Adrenal gland (tissue), 12 donors: Measurements from ENCODE around the gene NFIC. TPM values are rescaled to one million over a fixed set of nuclear protein-coding genes. Genes with fewer than 3 reads are reported as not detected.

Source experiments
- DNase-seq, 7 donors: peaks; one replicate each; pipeline ENCODE4 v3.0.0-alpha.2; 2019 to 2020
- H3K27ac ChIP-seq, 5 donors: fragments of 200-600 bp; sonication (generic) in 4 of 5; 1 replicate in 3 of 5; 2 replicates in 2 of 5; pipeline versions ENCODE4 v1.5.1 to v1.8.0; 2016 to 2020; ENCODE audit warnings: mild to moderate bottlenecking in 1 of 5
- H3K27me3 ChIP-seq: fragments of 200-600 bp; 2 replicates; pipeline ENCODE4 v1.8.0; 2021
- H3K36me3 ChIP-seq, 2 donors: fragments of 200-600 bp; replicated peaks in 1 of 2; 1 replicate in 1 of 2; 2 replicates in 1 of 2; pipeline versions ENCODE4 v1.5.1 to v1.8.0; 2018 to 2022
- H3K4me1 ChIP-seq, 2 donors: fragments of 200-600 bp; replicated peaks in 1 of 2; 1 replicate in 1 of 2; 2 replicates in 1 of 2; pipeline versions ENCODE4 v1.5.1 to v1.8.0; 2018 to 2021
- H3K4me3 ChIP-seq, 4 donors: fragments of 200-600 bp; sonication (generic) in 3 of 4; one replicate each; pipeline ENCODE4 v1.5.1; 2016 to 2018
- H3K9me3 ChIP-seq, 3 donors: fragments of 200-600 bp; sonication (generic) in 1 of 3; replicated peaks in 1 of 3; 1 replicate in 2 of 3; 2 replicates in 1 of 3; pipeline versions ENCODE4 v1.5.1 to v1.8.0; 2016 to 2021
- CTCF ChIP-seq, 6 experiments: fragments of 450-650 bp in 4 of 6; fragments of 200-600 bp in 2 of 6; sonication (generic) in 1 of 6; IDR thresholded peaks; 1 replicate in 5 of 6; 2 replicates in 1 of 6; pipeline versions ENCODE4 v1.5.1 to v1.8.0; 2016 to 2021; ENCODE audit warnings: antibody characterized with exemption in 6 of 6, mild to moderate bottlenecking in 2 of 6, moderate library complexity in 1 of 6
- POLR2A ChIP-seq, 2 donors: fragments of 450-650 bp; IDR thresholded peaks; one replicate each; pipeline ENCODE4 v1.6.1; 2017; ENCODE audit warnings: antibody characterized with exemption in 2 of 2, mild to moderate bottlenecking in 2 of 2, moderate library complexity in 1 of 2
- WGBS, 4 donors: extraction: QIAGEN DNeasy Blood & Tissue Kit in 2 of 4; methylation state at CpG; one replicate each; pipeline versions ENCODE4 v1.1.5 to v1.1.7; 2013 to 2017; 5-methylcytosine and 5-hydroxymethylcytosine counted together
- intact Hi-C, 2 donors: fragments of 100-400 bp; cut with DNase I; formaldehyde crosslinking; loops; one replicate each; pipeline versions ENCODE4 v1.14.1 to v1.15.0; 2022 to 2023
- polyA plus RNA-seq, 3 donors: library from polyadenylated mRNA; stranded (reverse); fragments of 200-250 nt in 2 of 3; fragments of 350-450 nt in 1 of 3; fragmentation: Illumina TruSeq in 1 of 3; extraction: RNeasy Lipid Tissue Mini Kit (QIAGEN cat#74804) in 1 of 3; gene quantifications; one replicate each; pipeline ENCODE4 v1.2.3, GENCODE V29; 2013 to 2014
- total RNA-seq, 9 donors: library from RNA; depleted of rRNA in 4 of 9; stranded (reverse); fragments of >200 nt in 4 of 9; fragments of 120-200 nt in 1 of 9; fragmentation: NEBNext Ultra II Directional in 1 of 9; extraction: Animal tissue kit (Norgen Biotek cat#: 25700) in 1 of 9; gene quantifications; one replicate each; pipeline versions ENCODE4 v1.1.0 to v1.2.4, GENCODE V29; 2013 to 2023
- donor health status: healthy with polysubstance abuse.
- donor health status: Bipolar disorder and iron deficiency.
- donor health status: DM: yes; HTN: yes; CAD: no.
- donor health status: DM: no; HTN: no; CAD: no.
- donor health status: DM: no; HTN: no; CAD: no.
- donor health status: DM: yes; HTN: yes; CAD: no.

Gene NFIC
- total and polyA plus RNA-seq, 12 donors, result 3.5 to 329 (median 171) TPM

GRCh38 chr19:3434630-3435553 lies 68.5 kb downstream of the NFIC start:
- peak; percentile 94 to 97 (median 97) for DNase-seq
- Histone ChIP-seq H3K9me3 (no peaks in the 10 kb centered on the region), H3K27me3 (no peaks in the 10 kb centered on the region), H3K36me3 (peaks cover 0 to 62% of the 10 kb centered on the region in 2 donors), H3K27ac (peak overlapping the region; percentile 45 to 93 (median 72)), H3K4me1 (peaks cover 11 to 51% of the 10 kb centered on the region in 2 donors), H3K4me3 (peak overlapping the region in 1 of 4 donors; percentile 41)
- WGBS, 4 donors, result 3 to 4% (median 3%) methylated on average over 23 to 67 of the region's 67 CpGs
- TF ChIP-seq POLR2A (IDR thresholded peaks at IDR 0.05) (peak in 1 of 2 donors; percentile 42), CTCF (IDR thresholded peaks at IDR 0.05) (peak in 2 of 6 experiments; percentile 5 to 10)
- intact Hi-C loops, result no loop called here

- Histone ChIP-seq H3K36me3 (peaks cover 0 to 71% of the 10 kb centered on the region in 2 donors), H3K4me1 (peaks cover 10 to 48% of the 10 kb centered on the region in 2 donors), H3K4me3 (no peak overlapping the region), H3K27ac (peak overlapping the region in 2 of 5 donors; percentile 20 to 77), H3K9me3 (no peaks in the 10 kb centered on the region), H3K27me3 (no peaks in the 10 kb centered on the region)
- DNase-seq, result peak in 2 of 7 donors; percentile 42 to 49
- intact Hi-C loops, result no loop called here
- WGBS, 4 donors, result 71 to 81% (median 76%) methylated on average over 11 to 13 of the region's 13 CpGs
- no peak for TF ChIP-seq POLR2A (IDR thresholded peaks at IDR 0.05)
- peak; percentile 19 to 53 (median 42) for TF ChIP-seq CTCF (IDR thresholded peaks at IDR 0.05)
These were observed 73.7 kb downstream of the NFIC start for GRCh38 chr19:3440082-3440481.

- Histone ChIP-seq H3K9me3 (no peaks in the 10 kb centered on the region), H3K36me3 (peaks cover 0 to 71% of the 10 kb centered on the region in 2 donors), H3K4me1 (peaks cover 6 to 47% of the 10 kb centered on the region in 2 donors), H3K27me3 (no peaks in the 10 kb centered on the region), H3K4me3 (no peak overlapping the region), H3K27ac (peak overlapping the region in 3 of 5 donors; percentile 37 to 80 (median 77))
- TF ChIP-seq CTCF (IDR thresholded peaks at IDR 0.05) (no peak), POLR2A (IDR thresholded peaks at IDR 0.05) (no peak)
- no peak for DNase-seq
- 68 to 72% (median 69%) methylated on average over 19 to 25 of the region's 25 CpGs for WGBS, 4 donors
- intact Hi-C loops, result no loop called here
These were observed 75.0 kb downstream of the NFIC start for GRCh38 chr19:3441089-3441985.

- H3K36me3 ChIP-seq, result peaks cover 0 to 71% of the 10 kb centered on the region in 2 donors
- TF ChIP-seq CTCF (IDR thresholded peaks at IDR 0.05) (no peak), POLR2A (IDR thresholded peaks at IDR 0.05) (no peak)
- no peaks in the 10 kb centered on the region for H3K27me3 ChIP-seq
- intact Hi-C loops, result no loop called here
- H3K27ac ChIP-seq, result peak overlapping the region in 3 of 5 donors; percentile 47 to 80 (median 77)
- WGBS, 4 donors, result 67 to 75% (median 69%) methylated on average over 12 to 14 of the region's 14 CpGs
- no peak overlapping the region for H3K4me3 ChIP-seq
- H3K4me1 ChIP-seq, result peaks cover 6 to 47% of the 10 kb centered on the region in 2 donors
- no peak for DNase-seq
- no peaks in the 10 kb centered on the region for H3K9me3 ChIP-seq
These were observed 75.6 kb downstream of the NFIC start for GRCh38 chr19:3441986-3442329.
